HG02678 (cell line): ENCODE data around the gene NUP50.
"Not testable (repeated sequence)": the region's sequence is repeated elsewhere in the genome, so short reads cannot be mapped to it uniquely, and the experiment has no call there.

ENCODE experiments used
- ATAC-seq: cut with Tn5 transposase; IDR thresholded peaks from one replicate; pipeline ENCODE4 v1.9.1; 2021; ENCODE audit warnings: mild to moderate bottlenecking, moderate library complexity; ENCODE audit not compliant: unreplicated experiment

NUP50 gene

DNA sequence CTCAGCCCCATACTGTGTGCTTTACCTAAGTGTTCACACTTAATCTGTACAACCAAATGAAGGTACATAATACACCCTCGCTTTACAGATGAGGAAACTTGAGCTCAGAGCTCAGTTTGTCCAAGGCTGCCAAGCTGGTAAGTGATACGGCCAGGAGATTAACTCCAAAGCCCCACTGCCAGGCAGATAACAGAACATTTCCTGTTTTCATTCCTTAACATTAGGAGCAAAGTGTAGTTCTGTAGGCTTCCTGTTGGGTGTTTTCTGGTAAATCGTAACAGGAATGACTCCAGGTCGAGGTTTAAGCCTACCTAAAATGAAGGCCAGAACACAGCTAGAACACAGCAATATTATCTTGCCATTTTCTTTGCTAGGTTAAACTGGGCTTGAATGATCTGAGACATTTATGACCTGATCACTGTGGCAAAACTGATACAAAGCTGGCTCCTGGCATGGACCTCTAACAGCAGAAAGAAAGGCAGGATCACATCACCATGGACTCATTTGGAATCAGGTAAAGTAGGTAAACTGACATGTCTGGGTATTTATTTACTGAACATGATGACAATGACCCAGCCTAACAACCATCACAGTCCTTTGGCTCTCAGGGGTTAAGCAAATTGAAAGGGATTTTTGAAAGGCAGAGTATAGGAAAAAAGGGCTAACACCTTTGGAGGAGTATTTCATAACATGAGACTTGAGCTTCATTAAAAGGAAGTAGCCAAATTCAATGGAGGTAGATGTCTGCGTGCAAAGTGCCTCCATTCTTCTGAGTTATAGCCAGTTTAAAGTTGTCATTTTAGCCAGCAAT is 3.9 kb upstream of the NUP50 start:
- ATAC-seq, result no peak

DNA sequence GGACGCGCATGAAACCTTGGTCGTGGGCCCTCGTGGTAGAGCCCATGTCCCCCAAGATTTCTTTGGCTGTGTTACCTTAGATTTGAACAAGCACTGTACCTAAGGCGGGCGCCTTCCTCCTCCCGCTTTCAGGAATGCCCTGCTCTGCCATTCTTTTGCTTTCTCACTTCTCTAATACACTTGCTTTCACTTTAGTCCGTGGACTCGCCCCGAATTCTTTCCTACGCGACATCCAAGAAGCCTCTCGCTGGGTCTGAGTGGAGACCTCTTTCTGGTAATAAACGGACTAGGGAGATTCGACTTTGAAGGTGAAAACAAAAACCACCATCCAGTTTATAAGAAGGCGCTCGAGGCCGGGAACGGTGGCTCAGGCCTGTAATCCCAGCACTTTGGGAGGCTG is 1.2 kb upstream of the NUP50 start:
- no peak for ATAC-seq

GRCh38 chr22:45163099-45163450 is 650 bp upstream of the NUP50 start:
- ATAC-seq, result no peak

DNA sequence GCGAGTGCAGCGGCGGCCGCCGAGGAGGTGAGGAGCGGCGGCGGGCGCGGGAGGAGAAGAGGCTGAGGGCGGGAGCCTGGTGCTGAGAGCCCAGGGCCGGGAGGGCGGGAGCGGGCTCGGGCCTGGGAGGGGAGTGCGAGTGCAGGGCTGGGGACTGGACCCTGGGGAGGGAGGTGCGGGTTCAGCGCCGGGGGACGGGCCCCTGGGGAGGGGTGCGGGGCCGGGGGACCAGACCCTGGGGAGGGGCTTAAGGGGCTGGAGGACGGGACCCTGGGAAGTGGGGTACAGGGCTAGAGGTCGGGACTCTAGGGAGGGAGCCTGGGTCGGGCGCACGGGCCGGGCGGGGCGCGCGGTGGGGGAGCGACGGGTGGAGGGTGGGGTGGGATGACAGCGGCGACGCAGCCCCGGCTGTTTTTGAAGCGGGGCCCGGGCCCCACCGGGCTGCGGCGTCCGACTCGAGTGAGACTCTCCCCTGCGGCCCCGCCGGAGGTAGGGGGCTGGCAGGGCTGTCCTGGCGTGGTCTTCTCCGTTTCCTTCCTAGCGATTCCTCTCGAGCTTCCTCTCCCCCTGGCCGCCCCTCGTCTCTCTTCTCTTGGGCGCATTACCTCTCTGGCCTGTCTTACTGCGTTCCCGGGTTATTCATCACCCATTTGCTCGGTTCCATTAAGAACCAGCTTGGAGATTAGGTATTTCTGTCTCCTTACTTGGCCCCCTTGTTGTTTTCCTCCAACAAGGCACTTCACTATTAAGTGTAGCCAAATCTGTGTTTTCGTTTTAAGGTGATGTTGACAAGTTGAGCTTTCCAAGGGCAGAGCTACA is 754 bp downstream of the NUP50 start:
- peak; percentile 20 for ATAC-seq

GRCh38 chr22:45166932-45167331 is 3.2 kb downstream of the NUP50 start:
- ATAC-seq, result no peak

GRCh38 chr22:45169591-45170466 is 6.1 kb downstream of the NUP50 start:
- no peak for ATAC-seq

GRCh38 chr22:45171830-45172229 is 8.1 kb downstream of the NUP50 start:
- no peak for ATAC-seq

- ATAC-seq, result no peak
Observed at GRCh38 chr22:45172881-45173585, 9.3 kb downstream of the NUP50 start.

DNA sequence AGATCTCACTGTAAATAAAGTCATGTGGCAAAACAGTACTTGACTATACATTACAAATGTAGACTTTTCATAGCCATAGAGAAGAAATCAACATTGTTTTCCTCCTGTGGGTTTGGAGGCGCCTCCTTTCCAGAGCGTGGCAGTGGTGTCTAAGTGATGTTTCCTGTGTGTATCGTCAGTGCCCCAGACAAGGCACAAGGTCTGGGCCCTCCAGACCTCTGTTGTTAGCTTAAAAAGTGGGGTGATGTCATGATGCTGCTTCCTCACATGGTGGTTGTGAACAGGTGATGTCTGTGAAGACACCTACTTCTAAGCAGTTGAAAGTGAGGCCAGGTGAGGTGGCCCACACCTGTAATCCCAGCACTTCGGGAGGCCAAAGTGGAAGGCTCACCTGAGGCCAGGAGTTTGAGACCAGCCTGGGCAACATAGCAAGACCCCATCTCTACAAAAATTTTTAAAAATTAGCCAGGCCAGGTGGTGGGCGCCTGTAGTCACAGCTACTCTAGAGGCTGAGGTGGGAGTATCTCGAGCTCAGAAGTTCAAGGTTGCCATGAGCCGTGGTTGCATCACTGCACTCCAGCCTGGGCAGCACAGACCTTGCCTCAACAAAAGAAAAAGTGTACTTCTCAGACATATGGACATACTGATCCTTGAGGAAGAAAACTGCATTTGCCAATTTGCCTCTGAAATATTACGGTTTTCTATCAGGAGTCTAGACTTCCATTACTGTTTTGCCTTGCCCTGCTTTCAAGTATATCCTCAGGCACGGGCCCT is 15.7 kb downstream of the NUP50 start:
- ATAC-seq, result no peak

GRCh38 chr22:45180146-45180679 is 16.5 kb downstream of the NUP50 start:
- no peak for ATAC-seq

DNA sequence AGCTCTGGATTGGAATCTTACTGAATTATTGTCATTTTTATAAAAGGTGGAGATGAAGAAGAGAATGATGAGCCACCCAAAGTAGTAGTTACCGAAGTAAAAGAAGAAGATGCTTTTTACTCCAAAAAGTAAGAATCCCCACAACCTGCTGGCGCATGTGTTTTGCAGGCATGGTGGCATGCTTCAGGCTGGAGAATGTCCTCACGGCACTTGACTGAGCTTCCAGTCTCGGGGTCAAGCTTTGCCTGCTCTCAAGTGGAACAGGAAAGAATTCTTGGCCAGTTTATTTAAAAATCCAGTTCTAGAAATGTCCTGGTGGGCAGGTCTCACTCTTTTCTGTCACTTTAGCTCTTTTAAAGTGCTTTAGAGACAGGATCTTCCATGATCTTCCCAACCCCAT is 17.5 kb downstream of the NUP50 start:
- ATAC-seq, result no peak

DNA sequence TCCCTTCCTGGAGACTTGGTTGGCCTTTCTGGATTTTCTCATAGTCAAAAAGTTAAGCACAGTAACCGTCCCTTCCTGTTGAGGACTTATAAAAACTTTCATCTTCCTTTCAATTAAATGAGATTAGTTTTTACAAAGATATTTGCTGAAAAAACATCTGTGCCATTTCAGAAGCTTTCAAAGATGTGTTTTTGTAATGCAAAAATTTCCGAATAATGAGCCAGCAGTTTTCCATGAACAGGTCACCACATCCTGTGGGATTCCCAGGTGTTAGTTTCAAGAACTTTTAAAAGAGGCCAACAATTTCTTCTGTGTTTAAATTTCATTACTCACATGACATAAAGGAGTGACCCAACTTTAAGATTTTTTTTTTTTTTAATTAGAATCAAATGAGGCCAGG is 18.0 kb downstream of the NUP50 start:
- no peak for ATAC-seq

GRCh38 chr22:45183974-45184373 is 20.2 kb downstream of the NUP50 start:
- no peak for ATAC-seq

GRCh38 chr22:45185718-45186514 is 22.2 kb downstream of the NUP50 start:
- no peak for ATAC-seq

DNA sequence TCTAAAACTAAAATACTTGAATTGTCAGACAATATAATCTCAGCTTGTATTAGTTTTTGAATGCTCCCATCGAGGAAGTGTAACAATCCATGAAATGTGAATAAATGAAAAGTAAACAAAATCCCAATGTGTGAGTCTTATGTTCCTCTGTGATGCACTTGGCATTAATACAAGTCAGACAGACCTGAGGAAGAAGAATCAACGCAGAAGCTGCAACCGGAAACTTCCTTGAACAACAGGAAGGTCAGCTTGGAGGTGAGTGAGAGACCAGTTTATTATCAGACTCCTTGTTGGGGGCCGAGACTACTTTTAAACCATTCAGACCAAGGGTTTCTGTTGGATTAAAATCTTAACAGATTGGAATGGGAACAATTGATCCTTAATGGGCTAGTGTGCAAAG is 24.2 kb downstream of the NUP50 start:
- ATAC-seq, result no peak

DNA sequence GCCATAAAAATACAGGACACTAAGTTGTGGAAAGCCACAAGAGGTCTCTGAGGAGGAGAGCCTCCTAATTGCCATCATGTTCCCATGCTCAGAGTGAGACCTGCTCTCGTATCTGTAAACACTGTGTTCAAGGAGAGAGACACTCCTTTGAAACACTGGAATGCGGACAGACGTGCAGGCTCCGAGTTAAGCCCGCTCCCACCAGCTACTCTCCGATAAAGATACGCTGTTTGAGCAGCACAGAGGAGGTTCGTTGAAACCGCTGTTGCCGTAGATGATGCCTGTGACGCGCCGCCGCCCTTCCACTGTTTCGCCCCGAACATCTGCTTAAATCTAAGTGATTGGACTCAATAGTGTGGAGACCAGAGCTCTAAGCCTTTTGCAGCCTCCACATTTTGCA is 25.1 kb downstream of the NUP50 start:
- no peak for ATAC-seq

GRCh38 chr22:45190202-45190872 is 26.6 kb downstream of the NUP50 start:
- no peak for ATAC-seq

- ATAC-seq, result not testable (repeated sequence)
Observed at GRCh38 chr22:45191746-45192145, 28.0 kb downstream of the NUP50 start.
